ENCODE measurements around the gene PLA2G2C. TPM values are rescaled to one million over a fixed set of nuclear protein-coding genes. Genes with fewer than 3 reads are reported as not detected.
A peak's percentile ranks its signal among the peaks of the same experiment; 100 is the strongest.

Gene PLA2G2C
- total and polyA plus RNA-seq, 2 of the 13 experiments (the other 11 are each of a cell fraction or from before 2014, with no cell fraction given): not detected

- FAIRE-seq: no peak
- peak; percentile 49 for DNase-seq (ENCODE audit: low spot score)
- no peak overlapping the region for H3K9ac ChIP-seq (ENCODE audit: insufficient read depth, low read depth, low read length)
- no peaks in the 10 kb centered on the region for H3K9me3 ChIP-seq (ENCODE audit: low read length)
- in situ Hi-C loops (cut with HindIII; ENCODE audit: extremely low pct_ligation_motif_present, low pct_unique_long_range_greater_than_20kb) (no loop called here), intact Hi-C loops (cut with micrococcal nuclease; ENCODE audit: unreplicated experiment) (no loop called here)
- H3K27me3 ChIP-seq (ENCODE audit: control insufficient read depth in 1 of 2, insufficient read depth in 2 of 2, low read length in 2 of 2): peaks cover 2 to 48% of the 10 kb centered on the region in 2 experiments; a peak in 3 of 5 replicates
- no peak overlapping the region for H3K27ac ChIP-seq (ENCODE audit: extremely low read length, insufficient read depth, low read length)
- POLR2A ChIA-PET: no interaction called here
- peak; percentile 55 for ATAC-seq
- no peak overlapping the region for H3K4me2 ChIP-seq (ENCODE audit: low read depth, low read length)
- H3K79me2 ChIP-seq (ENCODE audit: insufficient read depth, low read length): no peaks in the 10 kb centered on the region
- CTCF ChIA-PET (ENCODE audit: low intra/inter-chr PET ratio, low total read pairs): no interaction called here
- peaks cover 34% of the 10 kb centered on the region for H3K4me1 ChIP-seq (ENCODE audit: insufficient read depth, low read length)
- H3K4me3 ChIP-seq (replicated peaks in 1 of 3; ENCODE audit: insufficient read depth in 1 of 3, low read depth in 2 of 3, low read length in 3 of 3): no peak overlapping the region
- TF ChIP-seq MEIS2 (CRISPR knock-in tag; IDR thresholded peaks at IDR 0.05) (no peak), ZNF746 (CRISPR knock-in tag; IDR thresholded peaks at IDR 0.05) (peak; percentile 81; the same call in 1 of the 2 replicates), ZSCAN22 (CRISPR knock-in tag; IDR thresholded peaks at IDR 0.05) (peak; percentile 84), MIER3 (CRISPR knock-in tag; IDR thresholded peaks at IDR 0.05; ENCODE audit: borderline replicate concordance) (no peak), ZNF263 (CRISPR knock-in tag; IDR thresholded peaks at IDR 0.05) (peak; percentile 56; the same call in 1 of the 2 replicates), ZNF629 (CRISPR knock-in tag; conservative IDR thresholded peaks at IDR 0.05) (no peak), MATR3 (CRISPR knock-in tag; IDR thresholded peaks at IDR 0.05) (no peak), CEBPB (IDR thresholded peaks at IDR 0.05; ENCODE audit: borderline replicate concordance, low read depth, low read length) (peak; percentile 63; the same call in 1 of the 2 replicates), CEBPG (CRISPR knock-in tag; IDR thresholded peaks at IDR 0.05) (peak; percentile 67), CTCF (CRISPR knock-in tag; IDR thresholded peaks at IDR 0.05) (0 out of 2 replicates have a peak, but pooled peaks have one; percentile 23), MAZ (IDR thresholded peaks at IDR 0.05; ENCODE audit: borderline replicate concordance, low read depth, low read length) (peak; percentile 27; the same call in 1 of the 2 replicates), MAZ (CRISPR knock-in tag; IDR thresholded peaks at IDR 0.05; ENCODE audit: low read depth) (no peak), ZNF281 (CRISPR knock-in tag; IDR thresholded peaks at IDR 0.05; ENCODE audit: borderline replicate concordance) (no peak), EEA1 (CRISPR knock-in tag; IDR thresholded peaks at IDR 0.05; ENCODE audit: borderline replicate concordance) (no peak)
- no peaks in the 10 kb centered on the region for H3K36me3 ChIP-seq (replicated peaks in 1 of 2; ENCODE audit: control insufficient read depth in 1 of 2, insufficient read depth in 2 of 2, low read length in 2 of 2)
- H2AFZ ChIP-seq (ENCODE audit: low read length): no peak overlapping the region
- WGBS (ENCODE audit: low lambda C conversion rate): 37% methylated on average over 6 of the region's 6 CpGs
- no peaks in the 10 kb centered on the region for H4K20me1 ChIP-seq (ENCODE audit: insufficient read depth, low read length)
- BruUV-seq (replicated peaks): no TSS peak
Measured at GRCh38 chr1:20184481-20184900, 1.8 kb downstream of the PLA2G2C start.

Data from HepG2 (cell line).